ENCODE results near the gene ERN1. TPM values are rescaled to one million over a fixed set of nuclear protein-coding genes. Genes with fewer than 3 reads are reported as not detected.

Gene ERN1
- total RNA-seq, 1 donor from 2014 or later, result 14.9 TPM

DNA sequence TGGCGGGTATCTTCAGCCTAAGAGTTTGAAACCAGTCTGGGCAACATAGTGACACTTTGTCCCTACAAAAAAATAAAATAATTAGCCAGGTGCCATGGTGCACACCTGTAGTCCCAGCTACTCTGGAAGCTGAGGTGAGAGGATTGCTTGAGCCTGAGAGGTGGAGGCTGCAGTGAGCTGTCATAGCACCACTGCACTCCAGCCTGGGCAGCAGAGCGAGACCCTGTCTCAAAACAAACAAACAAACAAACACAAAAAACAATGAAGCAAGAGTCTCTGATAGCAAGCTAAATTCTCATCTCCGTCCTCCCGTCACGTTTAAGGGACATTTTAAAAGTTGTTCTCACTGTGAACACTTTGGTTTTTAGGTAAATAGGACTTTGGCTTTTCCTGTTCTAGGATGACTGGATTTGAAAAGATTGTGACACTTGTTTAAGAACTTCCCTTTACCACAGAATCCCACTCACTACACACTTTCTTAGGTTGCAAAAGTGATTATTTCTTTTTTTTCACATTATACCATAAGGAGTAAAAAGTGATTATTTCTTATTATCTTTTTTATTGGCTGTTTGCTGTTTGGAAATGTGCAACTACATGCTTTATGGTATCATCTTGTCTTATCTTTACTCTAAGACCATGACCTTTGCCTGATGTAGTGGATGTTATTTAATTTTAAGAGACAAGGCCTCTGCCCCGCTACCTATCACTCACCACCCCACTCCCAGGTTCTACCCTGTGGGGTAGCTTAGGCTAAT is 4.4 kb upstream of the ERN1 start:
- Mint-ChIP-seq H3K27me3 (ENCODE audit: low read depth) (no peaks in the 10 kb centered on the region), H3K36me3 (ENCODE audit: low read depth) (peaks cover 2% of the 10 kb centered on the region), H3K27ac (ENCODE audit: unreplicated experiment) (no peak overlapping the region), H3K9me3 (ENCODE audit: low read depth) (no peaks in the 10 kb centered on the region), H3K4me3 (ENCODE audit: unreplicated experiment) (no peak overlapping the region), H3K4me1 (ENCODE audit: low read depth) (peaks cover 6% of the 10 kb centered on the region)
- TF ChIP-seq CTCF (IDR thresholded peaks at IDR 0.05), result no peak
- DNase-seq (ENCODE audit: low spot score), result no peak

GRCh38 chr17:64133546-64134215 is 3.7 kb upstream of the ERN1 start:
- Mint-ChIP-seq H3K4me3 (ENCODE audit: unreplicated experiment) (no peak overlapping the region), H3K36me3 (ENCODE audit: low read depth) (peaks cover 2% of the 10 kb centered on the region), H3K9me3 (ENCODE audit: low read depth) (no peaks in the 10 kb centered on the region), H3K27ac (ENCODE audit: unreplicated experiment) (no peak overlapping the region), H3K27me3 (ENCODE audit: low read depth) (no peaks in the 10 kb centered on the region), H3K4me1 (ENCODE audit: low read depth) (peaks cover 12% of the 10 kb centered on the region)
- no peak for DNase-seq (ENCODE audit: low spot score)
- peak; percentile 91 for TF ChIP-seq CTCF (IDR thresholded peaks at IDR 0.05)

- Mint-ChIP-seq H3K36me3 (ENCODE audit: low read depth) (no peaks in the 10 kb centered on the region), H3K9me3 (ENCODE audit: low read depth) (no peaks in the 10 kb centered on the region), H3K27me3 (ENCODE audit: low read depth) (no peaks in the 10 kb centered on the region), H3K27ac (ENCODE audit: unreplicated experiment) (no peak overlapping the region), H3K4me1 (ENCODE audit: low read depth) (peaks cover 26% of the 10 kb centered on the region), H3K4me3 (ENCODE audit: unreplicated experiment) (no peak overlapping the region)
- TF ChIP-seq CTCF (IDR thresholded peaks at IDR 0.05), result no peak
- no peak for DNase-seq (ENCODE audit: low spot score)
These were observed 1.8 kb upstream of the ERN1 start for GRCh38 chr17:64131606-64132270.

DNA sequence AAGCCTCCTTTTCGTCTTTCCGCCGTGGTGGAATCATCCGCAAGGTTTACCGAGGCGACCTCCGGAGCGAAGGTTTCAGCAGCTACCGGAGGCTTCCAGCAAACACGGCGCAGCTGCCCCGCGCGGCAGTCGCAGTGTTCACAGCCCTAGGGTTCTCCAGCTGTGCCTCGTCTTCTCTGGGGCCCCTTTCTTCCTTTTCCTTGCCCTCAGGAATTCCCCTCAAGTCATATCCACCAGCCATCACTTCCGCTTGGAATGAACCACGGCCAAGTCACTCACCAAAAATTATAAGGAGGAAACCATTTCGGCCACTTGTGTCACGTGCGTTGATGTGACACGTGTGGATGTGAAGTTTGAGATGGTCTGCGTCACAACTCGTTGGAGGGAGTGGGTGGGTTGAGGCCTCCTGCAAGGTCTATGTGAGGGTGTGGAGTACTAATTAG is 636 bp upstream of the ERN1 start:
- no peak for TF ChIP-seq CTCF (IDR thresholded peaks at IDR 0.05)
- Mint-ChIP-seq H3K27me3 (ENCODE audit: low read depth) (no peaks in the 10 kb centered on the region), H3K36me3 (ENCODE audit: low read depth) (no peaks in the 10 kb centered on the region), H3K27ac (ENCODE audit: unreplicated experiment) (peak overlapping the region; percentile 91), H3K4me1 (ENCODE audit: low read depth) (peaks cover 38% of the 10 kb centered on the region), H3K9me3 (ENCODE audit: low read depth) (no peaks in the 10 kb centered on the region), H3K4me3 (ENCODE audit: unreplicated experiment) (peak overlapping the region; percentile 76)
- no peak for DNase-seq (ENCODE audit: low spot score)

DNA sequence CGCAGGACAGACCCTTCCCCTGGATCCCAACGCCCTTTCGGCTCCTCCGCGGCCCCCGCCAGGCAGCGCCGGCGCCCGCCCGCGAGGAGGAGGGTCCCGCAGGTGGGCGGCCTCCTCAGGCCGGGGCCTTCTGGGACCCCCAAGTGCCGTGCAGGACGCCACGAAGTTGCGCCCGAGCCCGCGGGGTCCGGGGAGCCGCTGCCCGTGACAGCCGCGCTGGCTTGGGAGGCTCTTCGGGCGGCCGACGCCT is 504 bp downstream of the ERN1 start:
- H3K27ac Mint-ChIP-seq (ENCODE audit: unreplicated experiment), result peak overlapping the region; percentile 94
- H3K4me1 Mint-ChIP-seq (ENCODE audit: low read depth), result peaks cover 39% of the 10 kb centered on the region
- no peaks in the 10 kb centered on the region for H3K36me3 Mint-ChIP-seq (ENCODE audit: low read depth)
- no peak for DNase-seq (ENCODE audit: low spot score)
- no peaks in the 10 kb centered on the region for H3K9me3 Mint-ChIP-seq (ENCODE audit: low read depth)
- no peaks in the 10 kb centered on the region for H3K27me3 Mint-ChIP-seq (ENCODE audit: low read depth)
- no peak for TF ChIP-seq CTCF (IDR thresholded peaks at IDR 0.05)
- peak overlapping the region; percentile 87 for H3K4me3 Mint-ChIP-seq (ENCODE audit: unreplicated experiment)
